Right ventricle myocardium superior (tissue), 1 donor: Measurements from ENCODE around the gene RXRB. TPM values are rescaled to one million over a fixed set of nuclear protein-coding genes. Genes with fewer than 3 reads are reported as not detected.
"Not testable (repeated sequence)": the region's sequence is repeated elsewhere in the genome, so short reads cannot be mapped to it uniquely, and the experiment has no call there.

ENCODE experiments used
- ATAC-seq: fragments of 200-7000 bp; cut with Tn5 transposase; one replicate; pipeline ENCODE4 v1.9.1; 2020; ENCODE audit warnings: mild to moderate bottlenecking; ENCODE audit not compliant: poor library complexity
- DNase-seq: peaks from one replicate; pipeline ENCODE4 v3.0.0-alpha.2; 2020
- intact Hi-C: fragments of 100-400 bp; cut with DNase I; formaldehyde crosslinking; loops from one replicate; pipeline ENCODE4 v1.11.2; 2022
- long read RNA-seq: library from polyadenylated mRNA; unstranded; transcript quantifications from one replicate; pipeline ENCODE4 v2.0.0, GENCODE V29; 2021
- total RNA-seq: library from RNA; stranded (reverse); fragmentation: NEBNext Ultra II Directional; extraction: Animal tissue kit (Norgen Biotek cat#: 25700); gene quantifications from one replicate; pipeline ENCODE4 v1.2.1, GENCODE V29; 2021
- donor health status: DM: no; HTN: yes; CAD: no; lungs with severe emphysema.

RXRB gene
- total RNA-seq, result 37.9 TPM
- long read RNA-seq, transcript RXRB-201 (10 exons, 2,908 nt), result major isoform, 23 of 67 reads
- long read RNA-seq, transcript RXRB-202 (10 exons, 2,846 nt), result minor isoform, 17 of 67 reads
- long read RNA-seq, partial matches to known transcripts, result 13 of 67 reads
- long read RNA-seq, other reads (novel, unspliced or antisense), result 13 of 67 reads

- ATAC-seq, result peak; percentile 90
- DNase-seq, result peak; percentile 100
- intact Hi-C loops, result loop anchor here (5.0 kb wide), 1 partner anchor 228 kb away; no protein-coding TSS in a partner anchor
Observed at GRCh38 chr6:33200219-33201146, at the start of gene RXRB, which contains the start of gene SLC39A7. RXRB (minus strand) TSS chr6:33200665; CDS start chr6:33200476, 189 bp downstream. SLC39A7 (plus strand) TSS chr6:33200867; CDS start chr6:33201246, 379 bp downstream.

- DNase-seq, result no peak
- no peak for ATAC-seq
- intact Hi-C loops, result loop anchor here (5.0 kb wide), 4 partner anchors 43 to 238 kb away; partner anchors contain the start of gene RING1
Observed at GRCh38 chr6:33249732-33250630, 49.5 kb upstream of the RXRB start.

- ATAC-seq, result peak; percentile 97
- intact Hi-C loops, result loop anchor here (5.0 kb wide), 4 partner anchors 42 to 237 kb away; partner anchors contain the start of gene RING1
- peak; percentile 99 for DNase-seq
Observed at GRCh38 chr6:33248932-33249731, 48.7 kb upstream of the RXRB start.

- ATAC-seq (peak; percentile 22), DNase-seq (peak; percentile 50)
- intact Hi-C loops, result loop anchor here (5.0 kb wide), 4 partner anchors 41 to 236 kb away; partner anchors contain the start of gene RING1
Observed at GRCh38 chr6:33248643-33248931, 48.1 kb upstream of the RXRB start.

- ATAC-seq (peak; percentile 79), DNase-seq (peak; percentile 92)
- intact Hi-C loops, result loop anchor here (5.0 kb wide), 4 partner anchors 41 to 236 kb away; partner anchors contain the start of gene RING1
Observed at GRCh38 chr6:33247977-33248642, 47.6 kb upstream of the RXRB start.

- DNase-seq, result no peak
- intact Hi-C loops, result no loop called here
- no peak for ATAC-seq
Observed at GRCh38 chr6:33243476-33243875, 43.0 kb upstream of the RXRB start.

- ATAC-seq (no peak), DNase-seq (no peak)
- intact Hi-C loops, result no loop called here
Observed at GRCh38 chr6:33241968-33242367, 41.5 kb upstream of the RXRB start.

GRCh38 chr6:33237741-33238140, 37.3 kb upstream of the RXRB start:
- intact Hi-C loops, result no loop called here
- no peak for DNase-seq
- no peak for ATAC-seq

GRCh38 chr6:33236852-33237251, 36.4 kb upstream of the RXRB start:
- intact Hi-C loops, result no loop called here
- ATAC-seq, result no peak
- no peak for DNase-seq

GRCh38 chr6:33236328-33236727, 35.9 kb upstream of the RXRB start:
- ATAC-seq (no peak), DNase-seq (no peak)
- intact Hi-C loops, result no loop called here

- ATAC-seq, result no peak
Observed at GRCh38 chr6:33235221-33235634, 34.8 kb upstream of the RXRB start.

GRCh38 chr6:33226503-33227120, 26.1 kb upstream of the RXRB start:
- intact Hi-C loops, ATAC-seq, DNase-seq: not testable (repeated sequence)

More at GRCh38 chr6:33235221-33235634, 34.8 kb upstream of the RXRB start:
- no peak for DNase-seq
- intact Hi-C loops, result no loop called here

GRCh38 chr6:33217681-33218080, 17.2 kb upstream of the RXRB start:
- ATAC-seq, result no peak
- intact Hi-C loops, result no loop called here
- no peak for DNase-seq

GRCh38 chr6:33217246-33217645, 16.8 kb upstream of the RXRB start:
- no peak for DNase-seq
- ATAC-seq, result no peak
- intact Hi-C loops, result no loop called here

- no peak for DNase-seq
- intact Hi-C loops, result no loop called here
Observed at GRCh38 chr6:33216117-33216649, 15.7 kb upstream of the RXRB start.

GRCh38 chr6:33215271-33216116, 15.0 kb upstream of the RXRB start:
- ATAC-seq, result no peak
- DNase-seq, result no peak
- intact Hi-C loops, result no loop called here

More at GRCh38 chr6:33216117-33216649, 15.7 kb upstream of the RXRB start:
- ATAC-seq, result no peak
